HEK293T (cell line): ENCODE measurements around the gene VTI1A.
"Not testable (repeated sequence)": the region's sequence is repeated elsewhere in the genome, so short reads cannot be mapped to it uniquely, and the experiment has no call there.

Experiments used
- CTCF ChIA-PET: fragments of 350-600 bp; formaldehyde crosslinking; extraction: SDS; loops from one replicate; lab custom pipeline; 2021; ENCODE audit warnings: antibody characterized with exemption, inconsistent platforms; lab: Yijun Ruan, JAX
- POLR2A ChIA-PET: fragments of 350-600 bp; formaldehyde crosslinking; extraction: SDS; loops from one replicate; lab custom pipeline; 2020; ENCODE audit warnings: antibody characterized with exemption, inconsistent platforms; lab: Yijun Ruan, JAX
- DNase-seq: peaks from one replicate; pipeline ENCODE4 v3.0.0; 2012; ENCODE audit warnings: mixed read lengths; ENCODE audit errors: extremely low spot score
- ARNT ChIP-seq: fragments of 450-650 bp; IDR thresholded peaks from 2 replicates; pipeline ENCODE4 v1.6.1; 2017; ENCODE audit warnings: mild to moderate bottlenecking
- BHLHE40 ChIP-seq: fragments of 450-650 bp; IDR thresholded peaks from 2 replicates; pipeline ENCODE4 v1.6.1; 2016; ENCODE audit warnings: mild to moderate bottlenecking, moderate library complexity, borderline replicate concordance
- CTBP1 ChIP-seq: fragments of 450-650 bp; IDR thresholded peaks from 2 replicates; pipeline ENCODE4 v1.6.1; 2016; ENCODE audit warnings: borderline replicate concordance
- ELF4 ChIP-seq: fragments of 450-650 bp; IDR thresholded peaks from 2 replicates; pipeline ENCODE4 v1.6.1; 2017; ENCODE audit warnings: antibody characterized with exemption
- FOXA1 ChIP-seq: fragments of 450-650 bp; IDR thresholded peaks from 2 replicates; pipeline ENCODE4 v1.6.1; 2016; ENCODE audit warnings: mild to moderate bottlenecking
- FOXK2 ChIP-seq: fragments of 450-650 bp; IDR thresholded peaks from 2 replicates; pipeline ENCODE4 v1.6.1; 2016; ENCODE audit warnings: mild to moderate bottlenecking
- FOXM1 ChIP-seq: fragments of 450-650 bp; IDR thresholded peaks from 2 replicates; pipeline ENCODE4 v1.6.1; 2017; ENCODE audit warnings: mild to moderate bottlenecking, borderline replicate concordance
- HDGF ChIP-seq: fragments of 450-650 bp; IDR thresholded peaks from 2 replicates; pipeline ENCODE4 v1.6.1; 2017; ENCODE audit warnings: antibody characterized with exemption, borderline replicate concordance
- L3MBTL2 ChIP-seq: fragments of 450-650 bp; conservative IDR thresholded peaks from 2 replicates; pipeline ENCODE4 v1.6.1; 2016; ENCODE audit warnings: mild to moderate bottlenecking
- LEF1 ChIP-seq: fragments of 450-650 bp; IDR thresholded peaks from 2 replicates; pipeline ENCODE4 v1.6.1; 2017; ENCODE audit warnings: mild to moderate bottlenecking, borderline replicate concordance
- NFRKB ChIP-seq: fragments of 450-650 bp; IDR thresholded peaks from 2 replicates; pipeline ENCODE4 v1.6.1; 2016; ENCODE audit warnings: mild to moderate bottlenecking, moderate library complexity
- SP1 ChIP-seq: fragments of 450-650 bp; IDR thresholded peaks from 2 replicates; pipeline ENCODE4 v1.6.1; 2017
- SUZ12 ChIP-seq: fragments of 450-650 bp; IDR thresholded peaks from 2 replicates; pipeline ENCODE4 v1.6.1; 2016; ENCODE audit warnings: mild to moderate bottlenecking
- TARDBP ChIP-seq: fragments of 450-650 bp; IDR thresholded peaks from 2 replicates; pipeline ENCODE4 v1.6.1; 2016
- ZNF384 ChIP-seq: fragments of 450-650 bp; IDR thresholded peaks from 2 replicates; pipeline ENCODE4 v1.6.1; 2016
- TF ChIP-seq, protein P1 (sequence below): fragments of 450-650 bp; IDR thresholded peaks from 2 replicates; pipeline ENCODE4 v1.6.1; 2016

The VTI1A gene

DNA sequence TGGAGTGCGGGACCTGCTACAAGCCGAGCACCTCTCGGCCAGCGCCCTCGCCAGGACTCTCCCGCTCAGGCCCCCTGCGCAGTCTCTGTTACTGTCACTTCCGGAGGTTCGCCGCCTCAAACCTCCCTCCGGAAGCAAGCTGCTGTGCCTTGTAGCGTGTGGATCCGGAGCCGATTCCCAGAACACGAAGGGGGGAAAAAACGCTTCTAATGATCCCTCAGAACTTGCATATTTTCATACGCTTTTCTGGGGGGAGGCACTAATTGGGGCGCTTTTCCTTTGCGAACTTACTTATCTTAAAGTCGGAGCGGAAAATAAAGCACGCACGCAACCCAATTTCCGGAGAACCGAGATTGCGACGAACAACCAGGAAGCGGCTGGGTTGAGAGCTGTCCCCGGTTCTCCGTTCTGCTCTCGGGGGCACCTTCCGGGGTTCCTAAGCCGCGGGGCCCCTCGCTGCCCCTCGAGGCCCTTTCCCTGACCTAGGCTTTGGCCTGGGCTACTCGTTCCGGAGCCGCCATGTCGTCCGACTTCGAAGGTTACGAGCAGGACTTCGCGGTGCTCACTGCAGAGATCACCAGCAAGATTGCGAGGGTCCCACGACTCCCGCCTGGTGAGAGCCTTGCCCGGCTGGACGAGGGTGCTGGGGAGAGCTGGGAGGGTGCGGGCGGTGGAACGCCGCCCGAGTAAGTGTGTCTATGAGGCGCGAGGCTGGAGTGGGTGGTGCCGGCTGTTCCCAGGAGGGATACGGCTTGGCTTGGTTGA, at the start of gene VTI1A, which contains the start of gene ZDHHC6:
TSS of gene VTI1A (plus strand) at position 361 of the 765 bp plus-strand sequence. CDS start at position 520, 159 bp downstream.
TSS of gene ZDHHC6 (minus strand) at position 60 of the 765 bp plus-strand sequence. CDS start 1,478 bp downstream, outside the sequence.
- DNase-seq, result peak; percentile 90
- TF ChIP-seq L3MBTL2, result 0 out of 2 replicates have a peak, but pooled peaks have one; percentile 26
- TF ChIP-seq CTBP1, result peak; percentile 87
- TF ChIP-seq, protein P1, sequence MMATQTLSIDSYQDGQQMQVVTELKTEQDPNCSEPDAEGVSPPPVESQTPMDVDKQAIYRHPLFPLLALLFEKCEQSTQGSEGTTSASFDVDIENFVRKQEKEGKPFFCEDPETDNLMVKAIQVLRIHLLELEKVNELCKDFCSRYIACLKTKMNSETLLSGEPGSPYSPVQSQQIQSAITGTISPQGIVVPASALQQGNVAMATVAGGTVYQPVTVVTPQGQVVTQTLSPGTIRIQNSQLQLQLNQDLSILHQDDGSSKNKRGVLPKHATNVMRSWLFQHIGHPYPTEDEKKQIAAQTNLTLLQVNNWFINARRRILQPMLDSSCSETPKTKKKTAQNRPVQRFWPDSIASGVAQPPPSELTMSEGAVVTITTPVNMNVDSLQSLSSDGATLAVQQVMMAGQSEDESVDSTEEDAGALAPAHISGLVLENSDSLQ, result peak; percentile 35; the same call in 1 of the 2 replicates
- TF ChIP-seq SUZ12, result no peak
- TF ChIP-seq TARDBP, result peak; percentile 52; the same call in 1 of the 2 replicates
- TF ChIP-seq BHLHE40, result no peak
- no peak for TF ChIP-seq FOXA1
- TF ChIP-seq ARNT, result no peak
- no peak for TF ChIP-seq FOXM1
- no peak for TF ChIP-seq FOXK2
- peak; percentile 75 for TF ChIP-seq NFRKB
- 0 out of 2 replicates have a peak, but pooled peaks have one; percentile 80 for TF ChIP-seq LEF1
- no peak for TF ChIP-seq ZNF384
- TF ChIP-seq SP1, result no peak
- peak; percentile 94 for TF ChIP-seq ELF4
- TF ChIP-seq HDGF, result no peak
- ChIA-PET POLR2A (interaction anchor here (0.8 to 1.6 kb wide), 7 partner anchors 10 to 114 kb away, joined by 3 to 8 read pairs (median 4); no protein-coding TSS in a partner anchor), CTCF (interaction anchor here (1.1 to 1.2 kb wide), 2 partner anchors 10 to 103 kb away, joined by 3 read pairs; no protein-coding TSS in a partner anchor)

DNA sequence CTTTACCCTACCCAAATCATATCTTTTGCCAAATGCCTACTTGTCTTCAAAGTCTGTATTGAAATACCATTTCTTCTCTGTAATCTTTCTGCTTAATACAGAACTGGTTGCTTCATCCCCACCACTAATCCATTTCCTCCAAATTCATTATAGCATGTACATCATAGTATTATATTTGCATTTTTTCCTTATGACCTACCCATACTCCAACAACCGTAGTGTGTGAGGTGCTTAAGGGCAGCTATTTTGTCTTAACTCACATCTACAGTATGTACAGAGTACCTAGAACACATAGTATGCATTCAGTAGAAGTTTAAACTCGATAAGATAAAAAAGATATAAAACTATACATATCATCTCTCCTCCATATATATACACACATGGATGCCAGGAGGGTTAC, 49.4 kb upstream of the VTI1A start:
- DNase-seq, result no peak
- POLR2A ChIA-PET, result no interaction called here
- CTCF ChIA-PET, result no interaction called here
- TF ChIP-seq TARDBP (no peak), BHLHE40 (no peak), ELF4 (no peak), HDGF (no peak), CTBP1 (no peak), SP1 (no peak), LEF1 (no peak), FOXK2 (no peak), FOXM1 (no peak)

DNA sequence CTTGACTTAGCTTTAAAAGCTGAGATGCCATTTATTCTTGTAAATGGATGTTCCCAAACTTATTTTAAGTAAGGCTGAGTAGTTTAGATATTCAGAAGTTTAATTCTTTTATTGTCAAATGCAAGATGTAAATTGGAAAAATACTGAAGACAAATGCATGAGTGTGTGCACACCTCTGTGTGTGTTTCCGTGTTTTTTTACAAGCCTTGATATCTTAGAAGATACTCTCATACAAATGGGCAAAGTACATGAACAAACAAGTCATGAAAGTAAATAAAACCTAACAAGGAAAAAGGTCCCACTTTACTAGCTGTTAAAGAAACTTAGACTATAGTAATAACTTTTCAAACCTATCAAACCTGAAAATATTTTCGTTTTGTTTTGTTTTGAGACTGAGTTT, 44.1 kb upstream of the VTI1A start:
- DNase-seq, result no peak
- TF ChIP-seq ELF4 (no peak), SUZ12 (no peak), LEF1 (no peak), NFRKB (no peak), FOXM1 (no peak), FOXK2 (no peak), FOXA1 (no peak), SP1 (no peak), TARDBP (no peak), ZNF384 (no peak), ARNT (no peak), HDGF (no peak), BHLHE40 (no peak), L3MBTL2 (no peak), CTBP1 (no peak)
- TF ChIP-seq, protein P1, result no peak
- CTCF ChIA-PET, result no interaction called here
- POLR2A ChIA-PET, result no interaction called here

GRCh38 chr10:112404617-112405016, 42.4 kb upstream of the VTI1A start:
- ChIA-PET CTCF (no interaction called here), POLR2A (no interaction called here)
- DNase-seq, result no peak
- TF ChIP-seq HDGF, result no peak
- no peak for TF ChIP-seq ELF4
- TF ChIP-seq SP1, result no peak
- no peak for TF ChIP-seq LEF1

- POLR2A ChIA-PET, CTCF ChIA-PET, DNase-seq: not testable (repeated sequence)
Observed at GRCh38 chr10:112406806-112407205, 40.2 kb upstream of the VTI1A start.

DNA sequence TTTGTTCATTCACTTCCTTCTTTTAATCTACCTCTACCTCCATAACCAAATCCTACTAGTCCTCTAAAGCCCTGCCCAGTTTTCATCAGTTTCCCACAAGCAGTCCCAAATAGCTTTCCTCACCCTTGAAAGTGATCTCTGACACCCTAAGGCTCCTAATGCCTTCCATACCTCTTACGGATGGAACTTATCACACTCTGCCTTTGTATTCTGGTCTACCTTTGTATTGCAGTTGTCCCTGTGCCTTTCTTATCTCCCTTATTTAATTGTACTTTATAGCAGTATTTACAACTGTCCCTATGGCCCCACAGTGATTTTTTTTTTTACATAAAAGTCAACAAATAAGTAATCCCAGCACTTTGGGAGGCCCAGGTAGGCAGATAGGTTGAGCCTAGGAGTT, 39.3 kb upstream of the VTI1A start:
- CTCF ChIA-PET, result interaction anchor here (0.6 kb wide), 1 partner anchor 27 kb away, joined by 4 read pairs; no protein-coding TSS in a partner anchor

More for the DNA sequence above, 39.3 kb upstream of the VTI1A start:
- POLR2A ChIA-PET, result no interaction called here
- TF ChIP-seq BHLHE40 (no peak), SP1 (no peak), HDGF (no peak), TARDBP (no peak), CTBP1 (no peak), ELF4 (no peak), FOXK2 (no peak), NFRKB (no peak), ARNT (no peak), LEF1 (no peak), FOXM1 (no peak), FOXA1 (no peak), ZNF384 (no peak)
- TF ChIP-seq, protein P1, result no peak
- no peak for DNase-seq
